Measurements from ENCODE around the gene EPB41L4A. TPM values are rescaled to one million over a fixed set of nuclear protein-coding genes. Genes with fewer than 3 reads are reported as not detected.

EPB41L4A gene
- polyA plus RNA-seq, 1 donor (not counting 4 experiments of a cell fraction or from before 2014, with no cell fraction given), result 3.5 TPM

DNA sequence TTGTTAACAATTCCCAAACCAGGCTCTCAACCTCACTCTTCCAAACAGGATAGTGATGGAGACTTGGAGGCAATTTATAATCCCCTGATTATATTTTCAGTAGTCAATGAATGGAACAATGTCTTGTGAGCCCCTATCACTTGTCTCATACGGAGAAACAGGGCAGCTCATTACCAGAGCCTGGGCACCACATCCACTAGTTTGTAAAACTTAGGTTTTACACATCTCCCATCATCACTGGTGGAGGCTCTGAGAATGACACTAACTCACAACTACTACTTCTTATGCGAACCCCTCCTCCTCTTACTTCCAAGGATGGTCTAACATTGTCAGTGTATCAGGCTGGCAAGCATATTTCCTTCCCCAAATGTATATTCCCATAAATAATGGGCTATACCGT lies 253.7 kb downstream of the EPB41L4A start:
- H3K9ac ChIP-seq (ENCODE audit: control insufficient read depth, extremely low read depth, insufficient read depth, low read length), result no peak overlapping the region
- FAIRE-seq, result no peak
- no peak overlapping the region for H3K27ac ChIP-seq (ENCODE audit: control insufficient read depth, insufficient read depth, low read length)
- no peaks in the 10 kb centered on the region for H4K20me1 ChIP-seq (ENCODE audit: control insufficient read depth, extremely low read depth, insufficient read depth, low read length)
- no peaks in the 10 kb centered on the region for H3K9me1 ChIP-seq (ENCODE audit: control insufficient read depth, extremely low read depth, insufficient read depth, low read length)
- H2AFZ ChIP-seq (ENCODE audit: control insufficient read depth, low read length), result no peak overlapping the region
- H3K9me3 ChIP-seq (ENCODE audit: control insufficient read depth, low read depth, low read length), result no peaks in the 10 kb centered on the region
- H3K36me3 ChIP-seq (ENCODE audit: control insufficient read depth in 2 of 2, extremely low read depth in 1 of 2, insufficient read depth in 2 of 2, low read length in 2 of 2), result peaks cover 18 to 33% of the 10 kb centered on the region in 2 experiments
- H3K79me2 ChIP-seq (ENCODE audit: control insufficient read depth, insufficient read depth, low read length), result peaks cover 21% of the 10 kb centered on the region
- no peaks in the 10 kb centered on the region for H3K27me3 ChIP-seq (ENCODE audit: control insufficient read depth, extremely low read depth, insufficient read depth, low read length)
- TF ChIP-seq EZH2 (IDR thresholded peaks at IDR 0.05; ENCODE audit: low read length), result no peak
- TF ChIP-seq CTCF (optimal IDR thresholded peaks at IDR 0.05 in 1 of 3, IDR thresholded peaks at IDR 0.05 in 1 of 3, conservative IDR thresholded peaks at IDR 0.05 in 1 of 3; ENCODE audit: extremely low read depth in 1 of 3, insufficient read depth in 2 of 3, low read length in 3 of 3), result no peak
- H3K4me3 ChIP-seq (ENCODE audit: control insufficient read depth in 2 of 3, extremely low read depth in 1 of 3, insufficient read depth in 2 of 3, low read depth in 1 of 3, low read length in 3 of 3), result no peak overlapping the region
- peaks cover 8% of the 10 kb centered on the region for H3K4me1 ChIP-seq (ENCODE audit: control insufficient read depth, extremely low read depth, insufficient read depth, low read length)
- H3K4me2 ChIP-seq (ENCODE audit: control insufficient read depth, extremely low read depth, insufficient read depth, low read depth, low read length), result no peak overlapping the region
- DNase-seq (ENCODE audit: low read depth, low spot score), result no peak
- dilution Hi-C loops (cut with MboI; ENCODE audit: extremely low pct_ligation_motif_present, low sequenced_read_pairs), result no loop called here

- peaks cover 21% of the 10 kb centered on the region for H3K79me2 ChIP-seq (ENCODE audit: control insufficient read depth, insufficient read depth, low read length)
- no peaks in the 10 kb centered on the region for H4K20me1 ChIP-seq (ENCODE audit: control insufficient read depth, extremely low read depth, insufficient read depth, low read length)
- peaks cover 8% of the 10 kb centered on the region for H3K4me1 ChIP-seq (ENCODE audit: control insufficient read depth, extremely low read depth, insufficient read depth, low read length)
- no peak for DNase-seq (ENCODE audit: low read depth, low spot score)
- TF ChIP-seq CTCF (optimal IDR thresholded peaks at IDR 0.05 in 1 of 3, IDR thresholded peaks at IDR 0.05 in 1 of 3, conservative IDR thresholded peaks at IDR 0.05 in 1 of 3; ENCODE audit: extremely low read depth in 1 of 3, insufficient read depth in 2 of 3, low read length in 3 of 3) (no peak), EZH2 (IDR thresholded peaks at IDR 0.05; ENCODE audit: low read length) (no peak)
- no peaks in the 10 kb centered on the region for H3K9me1 ChIP-seq (ENCODE audit: control insufficient read depth, extremely low read depth, insufficient read depth, low read length)
- no peak overlapping the region for H3K9ac ChIP-seq (ENCODE audit: control insufficient read depth, extremely low read depth, insufficient read depth, low read length)
- H3K9me3 ChIP-seq (ENCODE audit: control insufficient read depth, low read depth, low read length), result no peaks in the 10 kb centered on the region
- FAIRE-seq, result no peak
- no peak overlapping the region for H3K27ac ChIP-seq (ENCODE audit: control insufficient read depth, insufficient read depth, low read length)
- dilution Hi-C loops (cut with MboI; ENCODE audit: extremely low pct_ligation_motif_present, low sequenced_read_pairs), result no loop called here
- no peak overlapping the region for H3K4me2 ChIP-seq (ENCODE audit: control insufficient read depth, extremely low read depth, insufficient read depth, low read depth, low read length)
- no peaks in the 10 kb centered on the region for H3K27me3 ChIP-seq (ENCODE audit: control insufficient read depth, extremely low read depth, insufficient read depth, low read length)
- peaks cover 17 to 29% of the 10 kb centered on the region in 2 experiments for H3K36me3 ChIP-seq (ENCODE audit: control insufficient read depth in 2 of 2, extremely low read depth in 1 of 2, insufficient read depth in 2 of 2, low read length in 2 of 2)
- H3K4me3 ChIP-seq (ENCODE audit: control insufficient read depth in 2 of 3, extremely low read depth in 1 of 3, insufficient read depth in 2 of 3, low read depth in 1 of 3, low read length in 3 of 3), result no peak overlapping the region
- no peak overlapping the region for H2AFZ ChIP-seq (ENCODE audit: control insufficient read depth, low read length)
Measured at GRCh38 chr5:112163435-112163834, 255.6 kb downstream of the EPB41L4A start.

Data from keratinocyte (primary cell).